IPS-20b (cell line): ENCODE results near the gene LHFPL3.

Experiments used
- H3K27ac ChIP-seq: one replicate; pipeline ENCODE4 v1.5.1; 2013; ENCODE audit warnings: low read length
- H3K27me3 ChIP-seq: 2 replicates; pipeline ENCODE4 v1.6.1; 2013; ENCODE audit warnings: mild to moderate bottlenecking, low read length, inconsistent platforms; ENCODE audit not compliant: insufficient read depth
- H3K36me3 ChIP-seq: 2 replicates; pipeline ENCODE4 v1.6.1; 2013; ENCODE audit warnings: low read depth, mild to moderate bottlenecking, inconsistent platforms, low read length, moderate library complexity; ENCODE audit not compliant: insufficient read depth
- H3K4me1 ChIP-seq: 2 replicates; pipeline ENCODE4 v1.6.1; 2013; ENCODE audit warnings: mild to moderate bottlenecking, control low read depth, inconsistent platforms, low read length, moderate library complexity; ENCODE audit not compliant: insufficient read depth
- H3K4me3 ChIP-seq: 2 replicates; pipeline ENCODE4 v1.5.1; 2013; ENCODE audit warnings: mild to moderate bottlenecking, low read length, inconsistent platforms
- H3K9ac ChIP-seq: 2 replicates; pipeline ENCODE4 v1.6.1; 2013; ENCODE audit warnings: low read depth, mild to moderate bottlenecking, inconsistent platforms, low read length, moderate library complexity
- H3K9me3 ChIP-seq: 2 replicates; pipeline ENCODE4 v1.6.1; 2013; ENCODE audit warnings: mild to moderate bottlenecking, low read depth, low read length, inconsistent platforms; ENCODE audit not compliant: insufficient read depth

The LHFPL3 gene

GRCh38 chr7:104758504-104758903, 430.1 kb downstream of the LHFPL3 start:
- H3K4me1 ChIP-seq: no peaks in the 10 kb centered on the region
- no peaks in the 10 kb centered on the region for H3K27me3 ChIP-seq
- H3K9ac ChIP-seq: no peak overlapping the region
- no peak overlapping the region for H3K27ac ChIP-seq
- H3K4me3 ChIP-seq: no peak overlapping the region
- H3K36me3 ChIP-seq: no peaks in the 10 kb centered on the region
- H3K9me3 ChIP-seq: no peaks in the 10 kb centered on the region

- no peaks in the 10 kb centered on the region for H3K36me3 ChIP-seq
- no peaks in the 10 kb centered on the region for H3K4me1 ChIP-seq
- no peak overlapping the region for H3K4me3 ChIP-seq
- H3K27ac ChIP-seq: no peak overlapping the region
- H3K9ac ChIP-seq: no peak overlapping the region
- no peaks in the 10 kb centered on the region for H3K27me3 ChIP-seq
- H3K9me3 ChIP-seq: no peaks in the 10 kb centered on the region
Measured at GRCh38 chr7:104761892-104762291, 433.5 kb downstream of the LHFPL3 start.

- no peak overlapping the region for H3K9ac ChIP-seq
- no peaks in the 10 kb centered on the region for H3K36me3 ChIP-seq
- H3K27ac ChIP-seq: no peak overlapping the region
- no peaks in the 10 kb centered on the region for H3K4me1 ChIP-seq
- H3K27me3 ChIP-seq: no peaks in the 10 kb centered on the region
- H3K9me3 ChIP-seq: no peaks in the 10 kb centered on the region
- H3K4me3 ChIP-seq: no peak overlapping the region
Measured at GRCh38 chr7:104767113-104767512, 438.7 kb downstream of the LHFPL3 start.

GRCh38 chr7:104767826-104768536, 439.6 kb downstream of the LHFPL3 start:
- H3K9me3 ChIP-seq: no peaks in the 10 kb centered on the region
- H3K27me3 ChIP-seq: no peaks in the 10 kb centered on the region
- H3K36me3 ChIP-seq: no peaks in the 10 kb centered on the region
- no peak overlapping the region for H3K27ac ChIP-seq
- H3K4me3 ChIP-seq: no peak overlapping the region
- no peak overlapping the region for H3K9ac ChIP-seq
- peaks cover 5% of the 10 kb centered on the region for H3K4me1 ChIP-seq

- no peaks in the 10 kb centered on the region for H3K27me3 ChIP-seq
- peak overlapping the region; percentile 42; the same call in 1 of the 2 replicates for H3K9ac ChIP-seq
- no peaks in the 10 kb centered on the region for H3K9me3 ChIP-seq
- H3K4me3 ChIP-seq: 0 out of 2 replicates have a peak overlapping the region, but pooled peaks have one; percentile 40
- H3K36me3 ChIP-seq: no peaks in the 10 kb centered on the region
- H3K4me1 ChIP-seq: peaks cover 15% of the 10 kb centered on the region
- peak overlapping the region; percentile 48 for H3K27ac ChIP-seq
Measured at GRCh38 chr7:104772405-104773345, 444.3 kb downstream of the LHFPL3 start.

- no peak overlapping the region; the same call in 1 of the 2 replicates for H3K9ac ChIP-seq
- H3K4me3 ChIP-seq: no peak overlapping the region
- H3K9me3 ChIP-seq: no peaks in the 10 kb centered on the region
- no peaks in the 10 kb centered on the region for H3K36me3 ChIP-seq
- peaks cover 15% of the 10 kb centered on the region for H3K4me1 ChIP-seq
- no peak overlapping the region for H3K27ac ChIP-seq
- no peaks in the 10 kb centered on the region for H3K27me3 ChIP-seq
Measured at GRCh38 chr7:104773796-104774195, 445.4 kb downstream of the LHFPL3 start.

- Histone ChIP-seq H3K36me3 (no peaks in the 10 kb centered on the region), H3K27me3 (no peaks in the 10 kb centered on the region), H3K4me3 (no peak overlapping the region), H3K9me3 (no peaks in the 10 kb centered on the region), H3K27ac (no peak overlapping the region), H3K9ac (no peak overlapping the region), H3K4me1 (peaks cover 15% of the 10 kb centered on the region)
Measured at GRCh38 chr7:104775531-104775930, 447.1 kb downstream of the LHFPL3 start.

GRCh38 chr7:104777301-104777800, 448.9 kb downstream of the LHFPL3 start:
- Histone ChIP-seq H3K27ac (no peak overlapping the region), H3K27me3 (no peaks in the 10 kb centered on the region), H3K9me3 (no peaks in the 10 kb centered on the region), H3K9ac (no peak overlapping the region), H3K36me3 (no peaks in the 10 kb centered on the region), H3K4me3 (no peak overlapping the region), H3K4me1 (peaks cover 15% of the 10 kb centered on the region)

GRCh38 chr7:104779888-104780287, 451.5 kb downstream of the LHFPL3 start:
- Histone ChIP-seq H3K9me3 (no peaks in the 10 kb centered on the region), H3K27me3 (no peaks in the 10 kb centered on the region), H3K4me3 (no peak overlapping the region), H3K4me1 (no peaks in the 10 kb centered on the region), H3K27ac (no peak overlapping the region), H3K36me3 (no peaks in the 10 kb centered on the region), H3K9ac (no peak overlapping the region)

GRCh38 chr7:104784686-104785085, 456.3 kb downstream of the LHFPL3 start:
- Histone ChIP-seq H3K36me3 (no peaks in the 10 kb centered on the region), H3K27me3 (no peaks in the 10 kb centered on the region), H3K4me3 (no peak overlapping the region), H3K9ac (no peak overlapping the region), H3K4me1 (no peaks in the 10 kb centered on the region), H3K9me3 (no peaks in the 10 kb centered on the region), H3K27ac (no peak overlapping the region)

- no peaks in the 10 kb centered on the region for H3K4me1 ChIP-seq
- H3K9me3 ChIP-seq: no peaks in the 10 kb centered on the region
- H3K4me3 ChIP-seq: no peak overlapping the region
- H3K9ac ChIP-seq: no peak overlapping the region
- no peaks in the 10 kb centered on the region for H3K36me3 ChIP-seq
- no peak overlapping the region for H3K27ac ChIP-seq
- no peaks in the 10 kb centered on the region for H3K27me3 ChIP-seq
Measured at GRCh38 chr7:104789780-104790179, 461.4 kb downstream of the LHFPL3 start.
